GM12891 (cell line): Measurements from ENCODE around the gene OR5J2.

Experiments used
- PAX5 ChIP-seq: IDR thresholded peaks from 2 replicates; pipeline ENCODE4 v1.6.1; 2011; ENCODE audit warnings: low read length, moderate library complexity, mild to moderate bottlenecking; ENCODE audit not compliant: insufficient read depth, severe bottlenecking
- POLR2A ChIP-seq: IDR thresholded peaks from 2 replicates; pipeline ENCODE4 v1.6.1; 2011; ENCODE audit warnings: low read depth, low read length, control low read depth
- POLR2AphosphoS5 ChIP-seq: IDR thresholded peaks from 2 replicates; pipeline ENCODE4 v1.6.1; 2011; ENCODE audit warnings: low read depth, low read length, control low read depth
- POU2F2 ChIP-seq: IDR thresholded peaks from 2 replicates; pipeline ENCODE4 v1.6.1; 2011; ENCODE audit warnings: low read depth, mild to moderate bottlenecking, control low read depth, low read length, moderate library complexity

DNA sequence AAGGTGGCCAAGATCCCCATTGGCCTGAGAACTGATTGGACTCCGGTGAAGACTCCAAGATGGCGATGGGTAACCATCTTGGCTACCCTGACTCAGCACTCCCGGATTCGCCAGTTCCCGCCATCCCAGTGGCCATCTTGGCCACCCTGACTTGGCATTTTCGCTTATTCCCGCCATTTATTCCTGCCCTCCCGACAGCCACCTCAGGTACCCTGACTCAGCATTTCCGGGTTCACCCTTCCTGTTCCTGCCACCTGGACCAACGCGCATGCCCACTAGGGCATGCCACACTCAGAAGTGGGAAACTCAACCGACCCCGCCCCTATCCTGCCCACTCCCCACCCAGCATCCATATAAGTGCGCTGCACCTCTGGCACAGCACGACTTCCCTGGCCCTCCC lies 24.1 kb upstream of the OR5J2 start:
- no peak for TF ChIP-seq POLR2A
- TF ChIP-seq POLR2AphosphoS5 = no peak
- no peak for TF ChIP-seq PAX5
- TF ChIP-seq POU2F2 = no peak
